DND-41 (cell line): ENCODE data around the gene TBCK.

Experiments used
- CTCF ChIP-seq: IDR thresholded peaks from 2 replicates; pipeline ENCODE4 v1.5.1; 2012; ENCODE audit warnings: borderline replicate concordance, low read length, moderate library complexity, mild to moderate bottlenecking; ENCODE audit not compliant: poor library complexity, severe bottlenecking; ENCODE audit errors: extremely low read depth
- EZH2 ChIP-seq: IDR thresholded peaks from 3 replicates; pipeline ENCODE4 v1.6.1; 2012; ENCODE audit warnings: borderline replicate concordance, low read depth, mild to moderate bottlenecking, moderate library complexity, low read length, inconsistent platforms; ENCODE audit not compliant: severe bottlenecking

- TF ChIP-seq CTCF = no peak
- no peak for TF ChIP-seq EZH2
Measured at GRCh38 chr4:106090826-106091225, 225.2 kb downstream of the TBCK start.
